H9 (cell line): ENCODE data around the gene ITGB1BP1. TPM values are rescaled to one million over a fixed set of nuclear protein-coding genes. Genes with fewer than 3 reads are reported as not detected.

ENCODE experiments used
- DNase-seq: peaks from one replicate; pipeline ENCODE4 v3.0.0-alpha.2; 2017
- H2AFZ ChIP-seq: one replicate; pipeline ENCODE4 v1.6.1; 2013; ENCODE audit warnings: mild to moderate bottlenecking, low read length, control low read depth, moderate library complexity
- H2AK5ac ChIP-seq: 2 replicates; pipeline ENCODE4 v1.6.1; 2013; ENCODE audit warnings: low read length, control low read depth, mixed read lengths; ENCODE audit not compliant: insufficient read length
- H2BK120ac ChIP-seq: one replicate; pipeline ENCODE4 v1.6.1; 2013; ENCODE audit warnings: low read depth, mild to moderate bottlenecking, low read length, control low read depth, inconsistent platforms; ENCODE audit not compliant: poor library complexity, severe bottlenecking
- H2BK12ac ChIP-seq: 2 replicates; pipeline ENCODE4 v1.6.1; 2013; ENCODE audit warnings: low read length, control low read depth, mixed read lengths, low read depth; ENCODE audit not compliant: insufficient read length
- H2BK15ac ChIP-seq: 2 replicates; pipeline ENCODE4 v1.6.1; 2013; ENCODE audit warnings: low read depth, low read length, control low read depth
- H2BK20ac ChIP-seq: one replicate; pipeline ENCODE4 v1.6.1; 2013; ENCODE audit warnings: low read depth, mild to moderate bottlenecking, low read length, control low read depth, inconsistent platforms; ENCODE audit not compliant: poor library complexity, severe bottlenecking
- H2BK5ac ChIP-seq: 2 replicates; pipeline ENCODE4 v1.6.1; 2013; ENCODE audit warnings: low read length, control low read depth, mixed read lengths; ENCODE audit not compliant: insufficient read length
- H3K14ac ChIP-seq: 2 replicates; pipeline ENCODE4 v1.6.1; 2013; ENCODE audit warnings: low read length, control low read depth; ENCODE audit not compliant: insufficient read depth
- H3K18ac ChIP-seq: 2 replicates; pipeline ENCODE4 v1.6.1; 2013; ENCODE audit warnings: low read depth, mild to moderate bottlenecking, mixed read lengths, low read length, control low read depth; ENCODE audit not compliant: insufficient read length
- H3K23ac ChIP-seq: 2 replicates; pipeline ENCODE4 v1.6.1; 2013; ENCODE audit warnings: low read length, control low read depth, mixed read lengths, low read depth; ENCODE audit not compliant: insufficient read length
- H3K23me2 ChIP-seq: 2 replicates; pipeline ENCODE4 v1.6.1; 2013; ENCODE audit warnings: low read depth, mild to moderate bottlenecking, mixed read lengths, low read length, control low read depth; ENCODE audit not compliant: insufficient read length, poor library complexity, severe bottlenecking
- H3K27ac ChIP-seq: 2 replicates; pipeline ENCODE4 v1.5.1; 2013; ENCODE audit warnings: low read length, control low read depth, mixed read lengths, low read depth; ENCODE audit not compliant: insufficient read length
- H3K27me3 ChIP-seq: 2 replicates; pipeline ENCODE4 v1.6.1; 2013; ENCODE audit warnings: low read length, control low read depth, inconsistent platforms; ENCODE audit not compliant: insufficient read depth
- H3K4ac ChIP-seq: 2 replicates; pipeline ENCODE4 v1.6.1; 2013; ENCODE audit warnings: low read depth, mild to moderate bottlenecking, control low read depth, inconsistent platforms, low read length, moderate library complexity
- H3K4me1 ChIP-seq: 2 replicates; pipeline ENCODE4 v1.6.1; 2013; ENCODE audit warnings: low read length, control low read depth, inconsistent platforms; ENCODE audit not compliant: insufficient read depth
- H3K4me2 ChIP-seq: 2 replicates; pipeline ENCODE4 v1.6.1; 2013; ENCODE audit warnings: low read length, control low read depth, mixed read lengths; ENCODE audit not compliant: insufficient read length, insufficient read depth
- H3K56ac ChIP-seq: 2 replicates; pipeline ENCODE4 v1.6.1; 2013; ENCODE audit warnings: low read depth, mild to moderate bottlenecking, mixed read lengths, low read length, control low read depth; ENCODE audit not compliant: insufficient read length
- H3K79me1 ChIP-seq: 2 replicates; pipeline ENCODE4 v1.6.1; 2013; ENCODE audit warnings: low read depth, mild to moderate bottlenecking, moderate library complexity, low read length, control low read depth, inconsistent platforms; ENCODE audit not compliant: insufficient read depth, poor library complexity, severe bottlenecking
- H3K79me2 ChIP-seq: 2 replicates; pipeline ENCODE4 v1.6.1; 2013; ENCODE audit warnings: low read length, control low read depth, inconsistent platforms; ENCODE audit not compliant: insufficient read depth
- H3K9ac ChIP-seq: 2 replicates; pipeline ENCODE4 v1.6.1; 2013; ENCODE audit warnings: low read length, control low read depth, mixed read lengths; ENCODE audit not compliant: insufficient read length; ENCODE audit errors: extremely low read depth
- H3K9me3 ChIP-seq: one replicate; pipeline ENCODE4 v1.6.1; 2013; ENCODE audit warnings: low read depth, low read length, inconsistent platforms; ENCODE audit not compliant: control insufficient read depth
- H3T11ph ChIP-seq: one replicate; pipeline ENCODE4 v1.6.1; 2013; ENCODE audit warnings: mild to moderate bottlenecking, low read length, control low read depth, inconsistent platforms
- H4K20me1 ChIP-seq: one replicate; pipeline ENCODE4 v1.6.1; 2013; ENCODE audit not compliant: control insufficient read depth, insufficient read length, insufficient read depth
- H4K5ac ChIP-seq: 2 replicates; pipeline ENCODE4 v1.6.1; 2013; ENCODE audit warnings: low read depth, mild to moderate bottlenecking, mixed read lengths, low read length, control low read depth; ENCODE audit not compliant: insufficient read length
- H4K8ac ChIP-seq: replicated peaks from 2 replicates; pipeline ENCODE4 v1.6.1; 2013; ENCODE audit warnings: low read length, control low read depth, mixed read lengths, low read depth; ENCODE audit not compliant: insufficient read length
- H4K91ac ChIP-seq: 2 replicates; pipeline ENCODE4 v1.6.1; 2013; ENCODE audit warnings: low read depth, mild to moderate bottlenecking, moderate library complexity, mixed read lengths, low read length, control low read depth; ENCODE audit not compliant: insufficient read length
- H3K27ac Mint-ChIP-seq, 3 experiments: 2 replicates in 2 of 3; 3 replicates in 1 of 3; pipeline ENCODE4 v1.8.0; 2020 to 2021; ENCODE audit warnings: mixed read lengths in 3 of 3, mild to moderate bottlenecking in 1 of 3, moderate library complexity in 1 of 3
- H3K27me3 Mint-ChIP-seq: 2 replicates; pipeline ENCODE4 v1.8.0; 2021; ENCODE audit warnings: low read depth, mild to moderate bottlenecking, moderate library complexity, mixed read lengths
- H3K36me3 Mint-ChIP-seq, 3 experiments: 2 replicates in 2 of 3; 3 replicates in 1 of 3; pipeline ENCODE4 v1.8.0; 2020 to 2021; ENCODE audit warnings: low read depth in 3 of 3, mixed read lengths in 3 of 3; ENCODE audit not compliant: insufficient read depth in 1 of 3
- H3K4me1 Mint-ChIP-seq, 2 experiments: 2 replicates each; pipeline ENCODE4 v1.8.0; 2020; ENCODE audit warnings: mixed read lengths in 2 of 2
- H3K4me3 Mint-ChIP-seq, 2 experiments: 2 replicates in 1 of 2; 3 replicates in 1 of 2; pipeline ENCODE4 v1.8.0; 2020 to 2021; ENCODE audit warnings: mild to moderate bottlenecking in 2 of 2, mixed read lengths in 2 of 2, moderate library complexity in 1 of 2
- H3K9me3 Mint-ChIP-seq, 2 experiments: 2 replicates in 1 of 2; 3 replicates in 1 of 2; pipeline ENCODE4 v1.8.0; 2020; ENCODE audit warnings: mild to moderate bottlenecking in 2 of 2, mixed read lengths in 2 of 2, moderate library complexity in 1 of 2
- CTCF ChIP-seq: fragments of 200-600 bp; sonication (generic); conservative IDR thresholded peaks from 3 replicates; pipeline ENCODE4 v1.8.0; 2021; ENCODE audit warnings: antibody characterized with exemption, mild to moderate bottlenecking
- WGBS: extraction: QIAGEN DNeasy Blood & Tissue Kit; methylation state at CpG from one replicate; pipeline ENCODE4 v1.1.7; 2013; ENCODE audit warnings: missing lambda C conversion rate, low lambda C conversion rate, mixed read lengths; ENCODE audit not compliant: insufficient read length; ENCODE audit errors: extremely low coverage; 5-methylcytosine and 5-hydroxymethylcytosine counted together
- total RNA-seq: library from RNA; stranded (reverse); gene quantifications from 2 replicates; pipeline ENCODE4 v1.2.1, GENCODE V29; 2021

The ITGB1BP1 gene
- total RNA-seq, 1 experiment from 2014 or later, result 38.7 TPM

GRCh38 chr2:9463698-9464034 lies 40.3 kb upstream of the ITGB1BP1 start:
- H3K27ac ChIP-seq, result no peak overlapping the region
- H3K36me3 Mint-ChIP-seq, result peaks cover 15 to 56% (median 49%) of the 10 kb centered on the region in 3 experiments; a peak in 6 of 7 replicates

More at GRCh38 chr2:9463698-9464034, 40.3 kb upstream of the ITGB1BP1 start:
- Histone ChIP-seq H3K14ac (no peak overlapping the region), H3K27me3 (no peaks in the 10 kb centered on the region), H3K4me1 (no peaks in the 10 kb centered on the region), H2BK120ac (no peak overlapping the region), H3K79me2 (no peaks in the 10 kb centered on the region), H4K5ac (no peak overlapping the region), H2BK12ac (no peak overlapping the region), H4K8ac (no peak overlapping the region), H4K91ac (no peak overlapping the region), H3K56ac (no peak overlapping the region), H3T11ph (no peak overlapping the region), H3K23me2 (no peaks in the 10 kb centered on the region), H4K20me1 (no peaks in the 10 kb centered on the region), H2BK20ac (no peak overlapping the region), H2AK5ac (no peak overlapping the region), H2BK5ac (no peak overlapping the region), H2BK15ac (no peak overlapping the region), H2AFZ (no peak overlapping the region), H3K4ac (no peak overlapping the region), H3K4me2 (no peak overlapping the region), H3K9me3 (no peaks in the 10 kb centered on the region), H3K9ac (no peak overlapping the region), H3K79me1 (no peaks in the 10 kb centered on the region), H3K23ac (no peak overlapping the region), H3K18ac (no peak overlapping the region)
- DNase-seq, result no peak
- no peaks in the 10 kb centered on the region for H3K9me3 Mint-ChIP-seq
- no peaks in the 10 kb centered on the region for H3K27me3 Mint-ChIP-seq
- no peak for TF ChIP-seq CTCF
- peaks cover 0 to 4% of the 10 kb centered on the region in 2 experiments; a peak in 1 of 4 replicates for H3K4me1 Mint-ChIP-seq
- no peak overlapping the region for H3K4me3 Mint-ChIP-seq
- H3K27ac Mint-ChIP-seq, result no peak overlapping the region
- no CpG with 5 or more reads among the region's 7 CpGs for WGBS
